ENCODE results near the gene OR5H1. TPM values are rescaled to one million over a fixed set of nuclear protein-coding genes. Genes with fewer than 3 reads are reported as not detected.

OR5H1 gene
- total RNA-seq, 1 donor from 2014 or later: not detected

DNA sequence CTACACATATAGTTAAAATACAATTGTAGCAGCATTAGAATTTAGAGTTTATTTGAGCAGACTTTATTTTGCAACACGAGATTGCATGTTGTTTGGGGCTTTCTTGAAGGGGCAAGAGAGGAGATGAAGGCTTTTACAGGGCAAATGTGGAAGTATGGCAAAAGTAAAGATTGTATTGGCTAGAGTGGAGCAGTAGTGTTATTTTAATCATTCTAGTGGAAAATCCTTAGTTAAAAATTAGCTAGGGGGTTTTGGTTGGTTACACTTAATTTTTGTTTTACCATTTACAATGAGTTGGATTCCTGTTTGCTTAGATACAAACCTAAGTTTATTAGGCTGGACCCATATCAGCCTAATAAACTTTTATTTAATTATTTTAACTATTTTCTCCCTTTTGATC is 40.5 kb downstream of the OR5H1 start:
- H3K4me1 Mint-ChIP-seq (ENCODE audit: low read depth): no peaks in the 10 kb centered on the region
- peaks cover 11% of the 10 kb centered on the region for H3K9me3 Mint-ChIP-seq (ENCODE audit: low read depth)
- no peak for DNase-seq (ENCODE audit: low spot score)
- TF ChIP-seq CTCF (IDR thresholded peaks at IDR 0.05): no peak
- no peak overlapping the region for H3K27ac Mint-ChIP-seq (ENCODE audit: unreplicated experiment)
- no peaks in the 10 kb centered on the region for H3K36me3 Mint-ChIP-seq (ENCODE audit: low read depth)
- no peaks in the 10 kb centered on the region for H3K27me3 Mint-ChIP-seq (ENCODE audit: low read depth)
- no peak overlapping the region for H3K4me3 Mint-ChIP-seq (ENCODE audit: unreplicated experiment)

GRCh38 chr3:98172621-98173020 is 42.1 kb downstream of the OR5H1 start:
- no peak overlapping the region for H3K27ac Mint-ChIP-seq (ENCODE audit: unreplicated experiment)
- no peak for DNase-seq (ENCODE audit: low spot score)
- H3K9me3 Mint-ChIP-seq (ENCODE audit: low read depth): peaks cover 19% of the 10 kb centered on the region
- no peak overlapping the region for H3K4me3 Mint-ChIP-seq (ENCODE audit: unreplicated experiment)
- no peaks in the 10 kb centered on the region for H3K27me3 Mint-ChIP-seq (ENCODE audit: low read depth)
- no peaks in the 10 kb centered on the region for H3K4me1 Mint-ChIP-seq (ENCODE audit: low read depth)
- no peak for TF ChIP-seq CTCF (IDR thresholded peaks at IDR 0.05)
- H3K36me3 Mint-ChIP-seq (ENCODE audit: low read depth): no peaks in the 10 kb centered on the region

GRCh38 chr3:98180319-98180890 is 49.9 kb downstream of the OR5H1 start:
- no peak overlapping the region for H3K4me3 Mint-ChIP-seq (ENCODE audit: unreplicated experiment)
- H3K4me1 Mint-ChIP-seq (ENCODE audit: low read depth): no peaks in the 10 kb centered on the region
- DNase-seq (ENCODE audit: low spot score): no peak
- no peak for TF ChIP-seq CTCF (IDR thresholded peaks at IDR 0.05)
- no peak overlapping the region for H3K27ac Mint-ChIP-seq (ENCODE audit: unreplicated experiment)
- no peaks in the 10 kb centered on the region for H3K36me3 Mint-ChIP-seq (ENCODE audit: low read depth)
- H3K27me3 Mint-ChIP-seq (ENCODE audit: low read depth): no peaks in the 10 kb centered on the region
- H3K9me3 Mint-ChIP-seq (ENCODE audit: low read depth): peaks cover 11% of the 10 kb centered on the region

- Mint-ChIP-seq H3K4me3 (ENCODE audit: unreplicated experiment) (no peak overlapping the region), H3K27me3 (ENCODE audit: low read depth) (no peaks in the 10 kb centered on the region), H3K27ac (ENCODE audit: unreplicated experiment) (no peak overlapping the region), H3K36me3 (ENCODE audit: low read depth) (no peaks in the 10 kb centered on the region), H3K4me1 (ENCODE audit: low read depth) (no peaks in the 10 kb centered on the region), H3K9me3 (ENCODE audit: low read depth) (peaks cover 1% of the 10 kb centered on the region)
- TF ChIP-seq CTCF (IDR thresholded peaks at IDR 0.05): no peak
- DNase-seq (ENCODE audit: low spot score): no peak
Measured at GRCh38 chr3:98182196-98182595, 51.7 kb downstream of the OR5H1 start.

DNA sequence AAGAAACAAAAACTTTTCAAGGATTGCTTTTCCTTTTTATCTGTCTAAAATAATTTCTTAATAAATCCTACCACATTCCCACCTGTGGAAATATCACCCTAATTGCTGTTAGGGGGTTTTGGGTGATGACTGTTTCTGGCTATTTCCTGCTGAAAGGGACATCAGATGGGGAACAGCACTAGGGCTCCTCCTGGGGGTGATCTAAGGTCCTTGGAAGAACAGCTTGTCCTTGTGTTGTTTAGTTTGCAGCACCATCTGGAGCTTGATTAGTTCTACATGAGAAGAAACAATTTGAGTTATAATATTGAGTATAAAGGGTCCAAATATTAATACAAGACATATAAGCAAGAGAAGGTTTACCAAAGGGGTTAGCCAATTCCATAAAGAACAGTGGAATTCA is 54.7 kb downstream of the OR5H1 start:
- Mint-ChIP-seq H3K36me3 (ENCODE audit: low read depth) (no peaks in the 10 kb centered on the region), H3K4me3 (ENCODE audit: unreplicated experiment) (no peak overlapping the region), H3K4me1 (ENCODE audit: low read depth) (no peaks in the 10 kb centered on the region), H3K9me3 (ENCODE audit: low read depth) (no peaks in the 10 kb centered on the region), H3K27me3 (ENCODE audit: low read depth) (no peaks in the 10 kb centered on the region), H3K27ac (ENCODE audit: unreplicated experiment) (no peak overlapping the region)
- DNase-seq (ENCODE audit: low spot score): no peak
- peak; percentile 16 for TF ChIP-seq CTCF (IDR thresholded peaks at IDR 0.05)

Other genes starting within 250 kb of the OR5H1 start
- 26.5 to 35.2 TPM (median 27.1 TPM) in 3 replicates for gene RIOX2, start 158.3 kb upstream of the OR5H1 start, total RNA-seq
- not detected in 3 replicates for gene GABRR3, start 95.4 kb upstream of the OR5H1 start, total RNA-seq
- gene OR5AC2, start 43.5 kb upstream of the OR5H1 start, total RNA-seq: not detected in 3 replicates
- not detected in 3 replicates for gene OR5H14, start 16.8 kb downstream of the OR5H1 start, total RNA-seq
- gene OR5H15, start 36.0 kb downstream of the OR5H1 start, total RNA-seq: not detected in 3 replicates
- gene OR5H6, start 133.5 kb downstream of the OR5H1 start, total RNA-seq: not detected in 3 replicates
- not detected in 3 replicates for gene OR5H2, start 151.8 kb downstream of the OR5H1 start, total RNA-seq
- gene OR5K4, start 223.1 kb downstream of the OR5H1 start, total RNA-seq: not detected in 3 replicates